BJ (cell line): ENCODE results near the gene CHAT. TPM values are rescaled to one million over a fixed set of nuclear protein-coding genes. Genes with fewer than 3 reads are reported as not detected.

Source experiments
- CTCF ChIA-PET: fragments of 350-600 bp; formaldehyde crosslinking; extraction: SDS; loops from one replicate; lab custom pipeline; 2021; ENCODE audit warnings: antibody characterized with exemption, inconsistent platforms; lab: Yijun Ruan, JAX
- POLR2A ChIA-PET: fragments of 300-600 bp; sonication (Branson Sonifier 250); formaldehyde crosslinking; extraction: SDS; loops from one replicate; lab custom pipeline; 2021; ENCODE audit warnings: antibody characterized with exemption; lab: Charles Lee
- DNase-seq: peaks from one replicate; pipeline ENCODE4 v3.0.0-alpha.2; 2011; ENCODE audit warnings: low read depth
- H3K27me3 ChIP-seq: 2 replicates; pipeline ENCODE4 v1.6.0; 2011; ENCODE audit warnings: low read length; ENCODE audit not compliant: control insufficient read depth, insufficient read depth
- H3K36me3 ChIP-seq: 2 replicates; pipeline ENCODE4 v1.5.1; 2011; ENCODE audit warnings: low read length; ENCODE audit not compliant: control insufficient read depth, insufficient read depth
- H3K4me3 ChIP-seq: 2 replicates; pipeline ENCODE4 v1.5.1; 2011; ENCODE audit warnings: low read depth, mild to moderate bottlenecking, control low read depth, low read length
- polyA minus RNA-seq: library from RNA; depleted of rRNA, polyadenylated mRNA; stranded (reverse); fragments of >200 nt; gene quantifications from 2 replicates; pipeline ENCODE4 v1.2.3, GENCODE V29; 2011; rRNA and poly(A)+ RNA removed
- polyA plus RNA-seq: library from polyadenylated mRNA; depleted of rRNA; stranded (reverse); fragments of >200 nt; gene quantifications from 2 replicates; pipeline ENCODE4 v1.2.3, GENCODE V29; 2011; rRNA removed
- TF ChIP-seq, protein P1 (sequence below): IDR thresholded peaks from 2 replicates; pipeline ENCODE4 v1.5.1; 2011; ENCODE audit warnings: low read depth, mild to moderate bottlenecking, control low read depth, inconsistent platforms, low read length, moderate library complexity; ENCODE audit not compliant: insufficient read depth

The CHAT gene
- polyA plus RNA-seq (not detected in 2 replicates), polyA minus RNA-seq (not detected in 2 replicates)

DNA sequence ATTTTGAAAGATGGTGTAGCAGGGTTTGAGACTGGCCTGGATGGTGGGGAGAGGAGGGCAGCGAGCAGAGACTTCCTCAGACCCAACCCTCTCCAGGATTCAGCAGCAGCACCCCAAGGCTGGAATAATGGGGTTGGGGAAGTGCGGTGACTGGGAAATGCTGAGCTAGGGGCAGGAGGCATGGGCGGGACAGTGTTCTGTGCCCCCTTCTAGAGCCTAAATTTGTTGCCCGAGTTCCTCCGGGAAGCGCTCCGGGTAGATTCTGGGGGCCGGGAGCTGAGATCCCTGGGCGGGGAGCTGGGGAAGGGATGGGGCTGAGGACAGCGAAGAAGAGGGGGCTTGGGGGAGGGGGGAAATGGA, at the start of gene CHAT:
Gene CHAT (plus strand): TSS at position 156 of the 360 bp plus-strand sequence. CDS start 153 bp downstream, at position 309.
- POLR2A ChIA-PET = no interaction called here
- TF ChIP-seq, protein P1, sequence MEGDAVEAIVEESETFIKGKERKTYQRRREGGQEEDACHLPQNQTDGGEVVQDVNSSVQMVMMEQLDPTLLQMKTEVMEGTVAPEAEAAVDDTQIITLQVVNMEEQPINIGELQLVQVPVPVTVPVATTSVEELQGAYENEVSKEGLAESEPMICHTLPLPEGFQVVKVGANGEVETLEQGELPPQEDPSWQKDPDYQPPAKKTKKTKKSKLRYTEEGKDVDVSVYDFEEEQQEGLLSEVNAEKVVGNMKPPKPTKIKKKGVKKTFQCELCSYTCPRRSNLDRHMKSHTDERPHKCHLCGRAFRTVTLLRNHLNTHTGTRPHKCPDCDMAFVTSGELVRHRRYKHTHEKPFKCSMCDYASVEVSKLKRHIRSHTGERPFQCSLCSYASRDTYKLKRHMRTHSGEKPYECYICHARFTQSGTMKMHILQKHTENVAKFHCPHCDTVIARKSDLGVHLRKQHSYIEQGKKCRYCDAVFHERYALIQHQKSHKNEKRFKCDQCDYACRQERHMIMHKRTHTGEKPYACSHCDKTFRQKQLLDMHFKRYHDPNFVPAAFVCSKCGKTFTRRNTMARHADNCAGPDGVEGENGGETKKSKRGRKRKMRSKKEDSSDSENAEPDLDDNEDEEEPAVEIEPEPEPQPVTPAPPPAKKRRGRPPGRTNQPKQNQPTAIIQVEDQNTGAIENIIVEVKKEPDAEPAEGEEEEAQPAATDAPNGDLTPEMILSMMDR = no peak
- Histone ChIP-seq H3K4me3 (no peak within 1 kb of the TSS), H3K36me3 (no peaks in the 10 kb centered on the region), H3K27me3 (peaks cover 66% of the 10 kb centered on the region)
- CTCF ChIA-PET = no interaction called here
- DNase-seq = no peak

DNA sequence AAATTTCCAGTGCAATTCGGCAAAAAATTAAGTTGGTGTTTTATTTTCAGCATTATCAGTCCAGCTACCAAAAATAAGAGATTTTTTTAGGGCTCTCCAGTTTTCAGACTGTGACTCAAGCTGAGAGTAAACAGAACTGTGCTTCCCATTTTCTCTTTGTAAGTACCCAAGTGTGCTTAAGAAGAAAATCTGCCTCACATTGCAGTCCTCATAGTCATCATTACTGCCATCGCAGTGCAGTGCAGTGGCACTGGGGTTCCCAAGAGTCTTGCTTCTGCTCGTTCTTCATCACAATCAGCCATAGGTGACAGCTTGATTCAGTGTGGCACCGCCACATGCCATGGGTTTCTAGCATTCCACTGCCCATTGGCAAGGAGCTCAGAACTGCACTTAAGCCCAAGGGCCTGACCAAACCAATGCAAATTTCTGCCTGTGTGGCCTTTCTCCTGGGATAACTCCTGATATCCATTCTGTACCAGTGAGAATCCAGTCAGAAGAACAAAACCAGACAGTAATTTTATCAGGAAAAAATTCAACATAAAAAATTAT, 49.3 kb upstream of the CHAT start:
- ChIA-PET POLR2A (no interaction called here), CTCF (interaction anchor here (0.9 to 2.6 kb wide), 8 partner anchors 8 to 52 kb away, joined by 3 to 11 read pairs (median 3); no protein-coding TSS in a partner anchor)
- H3K27me3 ChIP-seq = no peaks in the 10 kb centered on the region
- TF ChIP-seq, protein P1 = no peak
- no peak for DNase-seq
- H3K36me3 ChIP-seq = no peaks in the 10 kb centered on the region
- H3K4me3 ChIP-seq = no peak overlapping the region

DNA sequence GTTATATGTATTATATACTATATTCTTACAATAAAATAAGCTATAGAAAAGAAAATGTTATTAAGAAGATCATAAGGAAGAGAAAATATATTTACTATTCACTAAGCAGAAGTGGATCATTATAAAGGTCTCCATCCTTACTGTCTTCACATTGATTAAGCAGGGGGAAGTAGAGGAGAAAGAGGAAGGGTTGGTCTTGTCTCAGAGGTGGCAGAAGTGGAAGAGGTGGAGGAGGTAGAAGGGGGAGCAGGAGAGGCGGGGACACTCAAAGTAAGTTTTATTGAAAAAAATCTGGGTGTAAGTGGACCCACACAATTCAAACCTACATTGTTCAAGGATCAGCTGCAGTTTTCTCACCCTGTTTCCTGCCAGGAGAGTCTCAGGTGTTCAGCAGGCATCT, 46.0 kb upstream of the CHAT start:
- H3K36me3 ChIP-seq = no peaks in the 10 kb centered on the region; the same call in 1 of the 2 replicates
- no peaks in the 10 kb centered on the region for H3K27me3 ChIP-seq
- CTCF ChIA-PET = interaction anchor here (0.9 to 1.6 kb wide), 4 partner anchors 16 to 49 kb away, joined by 3 to 5 read pairs (median 4); no protein-coding TSS in a partner anchor
- H3K4me3 ChIP-seq = no peak overlapping the region
- DNase-seq = no peak
- TF ChIP-seq, protein P1 = no peak
- POLR2A ChIA-PET = no interaction called here

DNA sequence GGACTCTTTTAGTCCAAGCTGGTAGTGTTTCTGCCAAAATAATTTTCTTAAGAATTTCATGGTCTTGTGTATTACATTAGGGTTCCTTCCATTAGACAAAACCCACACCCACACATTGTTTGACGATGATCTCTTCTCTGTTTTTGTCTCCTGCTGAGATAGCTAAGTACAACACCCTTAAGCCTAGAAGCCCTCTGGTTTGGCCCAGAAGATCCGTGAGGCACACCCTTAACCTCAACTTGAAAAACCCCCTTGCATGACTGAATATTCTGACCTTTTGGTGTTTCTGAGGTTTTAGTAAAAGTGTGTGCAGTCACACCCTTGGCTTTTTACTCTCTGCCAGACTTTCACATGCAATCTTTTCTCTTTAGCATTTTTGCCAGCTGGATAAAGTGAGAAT, 45.6 kb upstream of the CHAT start:
- Histone ChIP-seq H3K4me3 (no peak overlapping the region), H3K27me3 (no peaks in the 10 kb centered on the region), H3K36me3 (no peaks in the 10 kb centered on the region; the same call in 1 of the 2 replicates)
- CTCF ChIA-PET = interaction anchor here (0.9 to 1.6 kb wide), 4 partner anchors 16 to 49 kb away, joined by 3 to 5 read pairs (median 4); no protein-coding TSS in a partner anchor
- POLR2A ChIA-PET = interaction anchor here (0.6 kb wide), 1 partner anchor 93 kb away, joined by 3 read pairs; no protein-coding TSS in a partner anchor
- DNase-seq = peak; percentile 88
- TF ChIP-seq, protein P1 = no peak

DNA sequence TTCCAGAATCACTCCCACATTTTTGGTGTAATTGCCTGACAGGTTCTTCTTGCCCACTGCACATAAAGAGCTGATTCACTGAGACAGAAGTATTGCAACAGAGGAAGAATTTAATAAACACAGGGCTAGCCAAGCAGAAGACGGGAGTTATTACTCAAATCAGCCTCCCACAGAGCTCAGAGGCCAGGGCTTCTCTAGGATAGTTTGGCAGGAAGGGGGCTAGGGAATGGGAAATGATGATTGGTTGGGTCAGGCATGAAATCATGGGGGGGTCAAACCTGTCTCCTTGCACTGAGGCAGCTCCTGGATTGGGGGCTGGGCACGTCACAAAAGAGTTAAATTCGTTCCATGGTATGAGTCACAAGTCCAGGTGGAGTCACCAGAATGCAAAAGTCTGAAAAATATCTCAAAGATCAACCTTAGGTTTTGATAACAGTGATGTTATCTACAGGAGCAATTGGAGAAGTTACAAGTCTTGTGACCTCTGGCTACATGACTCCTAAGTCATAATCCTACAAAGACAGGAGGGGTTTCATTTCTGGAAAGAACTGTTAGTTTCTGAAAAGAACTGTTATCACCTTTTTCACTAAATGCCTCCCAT, 44.7 kb upstream of the CHAT start:
- TF ChIP-seq, protein P1 = no peak
- ChIA-PET POLR2A (interaction anchor here (0.6 kb wide), 1 partner anchor 94 kb away, joined by 3 read pairs; no protein-coding TSS in a partner anchor), CTCF (interaction anchor here (1.1 to 1.6 kb wide), 2 partner anchors 50 to 913 kb away, joined by 3 to 4 read pairs; no protein-coding TSS in a partner anchor)
- H3K36me3 ChIP-seq = no peaks in the 10 kb centered on the region; the same call in 1 of the 2 replicates
- peak; percentile 57 for DNase-seq
- no peaks in the 10 kb centered on the region for H3K27me3 ChIP-seq
- no peak overlapping the region for H3K4me3 ChIP-seq
